Mucosa of descending colon (tissue), 3 donors: ENCODE measurements around the gene MYO6. TPM values are rescaled to one million over a fixed set of nuclear protein-coding genes. Genes with fewer than 3 reads are reported as not detected.

ENCODE experiments used
- ATAC-seq: fragments of 200-7000 bp; cut with Tn5 transposase; one replicate; pipeline ENCODE4 v1.9.1; 2020; ENCODE audit warnings: mild to moderate bottlenecking, moderate library complexity
- DNase-seq, 3 donors: peaks; one replicate each; pipeline ENCODE4 v3.0.0-alpha.2; 2020
- H3K36me3 ChIP-seq: fragments of 200-600 bp; one replicate; pipeline ENCODE4 v1.8.0; 2021; ENCODE audit warnings: low read depth, mild to moderate bottlenecking
- H3K4me1 ChIP-seq: fragments of 200-600 bp; one replicate; pipeline ENCODE4 v1.8.0; 2021; ENCODE audit warnings: low read depth, mild to moderate bottlenecking
- H3K4me3 ChIP-seq: fragments of 200-600 bp; one replicate; pipeline ENCODE4 v1.8.0; 2021; ENCODE audit warnings: mild to moderate bottlenecking
- H3K9me3 ChIP-seq: fragments of 200-600 bp; one replicate; pipeline ENCODE4 v1.8.0; 2021; ENCODE audit warnings: mild to moderate bottlenecking
- intact Hi-C, 2 donors: fragments of 100-400 bp; cut with DNase I in 1 of 2; cut with micrococcal nuclease in 1 of 2; formaldehyde crosslinking; loops; one replicate each; pipeline versions ENCODE4 v1.11.0 to v1.11.1; 2022; cut with DNase I, micrococcal nuclease
- total RNA-seq, 3 donors: library from RNA; stranded (reverse); fragmentation: NEBNext Ultra II Directional in 2 of 3; extraction: Animal tissue kit (Norgen Biotek cat#: 25700) in 2 of 3; gene quantifications; one replicate each; pipeline versions ENCODE4 v1.2.1 to v1.2.4, GENCODE V29; 2021 to 2023
- TF ChIP-seq, protein P1 (sequence below): fragments of 200-600 bp; IDR thresholded peaks from one replicate; pipeline ENCODE4 v1.8.0; 2022; ENCODE audit warnings: antibody characterized with exemption, mild to moderate bottlenecking
- donor health status: DM: no; HTN: no; CAD: no; lungs with moderate emphysema.
- donor health status: DM: no; HTN: no; CAD: no.
- donor health status: DM: no; HTN: yes; CAD: no.

Gene MYO6
- total RNA-seq, 3 donors from 2014 or later = 37.6 to 69.2 (median 59.7) TPM

- DNase-seq (no peak), ATAC-seq (no peak)
- TF ChIP-seq, protein P1, sequence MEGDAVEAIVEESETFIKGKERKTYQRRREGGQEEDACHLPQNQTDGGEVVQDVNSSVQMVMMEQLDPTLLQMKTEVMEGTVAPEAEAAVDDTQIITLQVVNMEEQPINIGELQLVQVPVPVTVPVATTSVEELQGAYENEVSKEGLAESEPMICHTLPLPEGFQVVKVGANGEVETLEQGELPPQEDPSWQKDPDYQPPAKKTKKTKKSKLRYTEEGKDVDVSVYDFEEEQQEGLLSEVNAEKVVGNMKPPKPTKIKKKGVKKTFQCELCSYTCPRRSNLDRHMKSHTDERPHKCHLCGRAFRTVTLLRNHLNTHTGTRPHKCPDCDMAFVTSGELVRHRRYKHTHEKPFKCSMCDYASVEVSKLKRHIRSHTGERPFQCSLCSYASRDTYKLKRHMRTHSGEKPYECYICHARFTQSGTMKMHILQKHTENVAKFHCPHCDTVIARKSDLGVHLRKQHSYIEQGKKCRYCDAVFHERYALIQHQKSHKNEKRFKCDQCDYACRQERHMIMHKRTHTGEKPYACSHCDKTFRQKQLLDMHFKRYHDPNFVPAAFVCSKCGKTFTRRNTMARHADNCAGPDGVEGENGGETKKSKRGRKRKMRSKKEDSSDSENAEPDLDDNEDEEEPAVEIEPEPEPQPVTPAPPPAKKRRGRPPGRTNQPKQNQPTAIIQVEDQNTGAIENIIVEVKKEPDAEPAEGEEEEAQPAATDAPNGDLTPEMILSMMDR = no peak
- Histone ChIP-seq H3K9me3 (no peaks in the 10 kb centered on the region), H3K36me3 (no peaks in the 10 kb centered on the region), H3K4me3 (no peak overlapping the region), H3K4me1 (no peaks in the 10 kb centered on the region)
- intact Hi-C loops = no loop called here
These were observed 127.1 kb downstream of the MYO6 start for GRCh38 chr6:75876152-75876551.

DNA sequence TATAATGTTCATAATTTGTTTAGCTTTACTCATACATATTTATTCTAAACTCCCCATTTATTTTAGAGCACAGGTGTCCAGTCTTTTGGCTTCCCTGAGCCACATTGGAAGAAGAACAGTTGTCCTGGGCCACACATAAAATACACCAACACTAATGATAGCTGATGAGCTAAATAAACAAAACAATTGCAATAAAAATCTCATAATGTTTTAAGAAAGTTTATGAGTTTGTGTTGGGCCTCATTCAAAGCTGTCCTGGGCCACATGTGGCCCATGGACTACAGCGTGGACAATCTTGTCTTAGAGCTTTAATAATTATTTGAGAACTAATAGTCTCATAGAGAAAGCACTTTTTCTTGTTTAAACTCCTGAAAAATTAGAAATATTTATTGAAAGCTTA lies 131.3 kb downstream of the MYO6 start:
- Histone ChIP-seq H3K4me3 (no peak overlapping the region), H3K36me3 (no peaks in the 10 kb centered on the region), H3K4me1 (no peaks in the 10 kb centered on the region), H3K9me3 (no peaks in the 10 kb centered on the region)
- TF ChIP-seq, protein P1 = no peak
- intact Hi-C loops = no loop called here
- DNase-seq (no peak), ATAC-seq (no peak)

DNA sequence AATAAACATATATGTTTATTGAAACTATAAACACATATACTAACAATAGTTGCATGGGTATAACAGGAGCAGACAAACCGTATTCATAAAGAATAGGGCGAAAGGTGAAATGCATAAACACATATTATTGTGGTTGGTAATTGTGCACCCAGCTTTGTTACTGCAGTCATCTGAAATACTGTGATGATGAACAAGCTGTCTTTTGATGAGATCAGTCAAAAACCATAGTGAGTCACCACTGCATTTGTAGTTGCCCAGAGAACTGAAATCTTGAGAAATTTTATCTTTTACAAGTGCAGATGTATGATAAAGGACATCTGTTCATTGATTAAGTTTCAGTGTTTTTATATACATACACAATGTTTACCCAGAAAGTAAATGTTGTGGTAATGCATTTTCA lies 133.7 kb downstream of the MYO6 start:
- ATAC-seq = peak; percentile 75
- no peaks in the 10 kb centered on the region for H3K9me3 ChIP-seq
- TF ChIP-seq, protein P1 = no peak
- H3K4me3 ChIP-seq = no peak overlapping the region
- intact Hi-C loops = no loop called here
- no peak for DNase-seq
- H3K4me1 ChIP-seq = no peaks in the 10 kb centered on the region
- no peaks in the 10 kb centered on the region for H3K36me3 ChIP-seq

DNA sequence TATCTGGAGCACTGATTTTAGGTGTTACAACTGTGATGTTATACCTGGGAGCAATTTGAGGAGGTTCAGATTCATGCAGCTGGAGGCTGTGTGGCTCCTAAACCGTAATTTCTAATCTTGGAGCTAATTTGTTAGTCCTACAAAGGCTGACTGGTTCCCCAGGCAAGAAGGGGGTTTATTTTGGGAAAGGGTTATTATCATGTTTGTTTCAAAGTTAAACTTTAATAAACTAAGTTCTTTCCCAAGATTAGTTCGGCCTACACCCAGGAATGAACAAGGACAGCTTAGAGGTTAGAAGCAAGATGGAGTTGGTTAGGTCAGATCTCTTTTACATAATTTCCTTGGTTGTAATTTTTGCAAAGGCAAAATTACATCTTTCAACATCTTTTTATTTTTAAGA lies 135.8 kb downstream of the MYO6 start:
- Histone ChIP-seq H3K36me3 (no peaks in the 10 kb centered on the region), H3K4me1 (no peaks in the 10 kb centered on the region), H3K4me3 (no peak overlapping the region), H3K9me3 (no peaks in the 10 kb centered on the region)
- intact Hi-C loops = no loop called here
- ATAC-seq = no peak
- DNase-seq = no peak
- TF ChIP-seq, protein P1 = no peak

GRCh38 chr6:75892384-75892783 lies 143.3 kb downstream of the MYO6 start:
- TF ChIP-seq, protein P1 = no peak
- DNase-seq (no peak), ATAC-seq (no peak)
- intact Hi-C loops = no loop called here
- H3K4me1 ChIP-seq = no peaks in the 10 kb centered on the region
- H3K4me3 ChIP-seq = no peak overlapping the region
- no peaks in the 10 kb centered on the region for H3K9me3 ChIP-seq
- no peaks in the 10 kb centered on the region for H3K36me3 ChIP-seq

- DNase-seq = no peak
- no peak overlapping the region for H3K4me3 ChIP-seq
- intact Hi-C loops = no loop called here
- TF ChIP-seq, protein P1 = no peak
- no peaks in the 10 kb centered on the region for H3K36me3 ChIP-seq
- ATAC-seq = peak; percentile 63
- H3K9me3 ChIP-seq = no peaks in the 10 kb centered on the region
- H3K4me1 ChIP-seq = no peaks in the 10 kb centered on the region
These were observed 144.2 kb downstream of the MYO6 start for GRCh38 chr6:75893058-75893775.
